HG03060 (cell line): ENCODE results near the gene FAM209B.
"Not testable (repeated sequence)": the region's sequence is repeated elsewhere in the genome, so short reads cannot be mapped to it uniquely, and the experiment has no call there.

Experiments
- ATAC-seq: cut with Tn5 transposase; IDR thresholded peaks from one replicate; pipeline ENCODE4 v1.9.1; 2021; ENCODE audit warnings: low read depth, moderate number of reproducible peaks; ENCODE audit not compliant: unreplicated experiment

Gene FAM209B, protein sequence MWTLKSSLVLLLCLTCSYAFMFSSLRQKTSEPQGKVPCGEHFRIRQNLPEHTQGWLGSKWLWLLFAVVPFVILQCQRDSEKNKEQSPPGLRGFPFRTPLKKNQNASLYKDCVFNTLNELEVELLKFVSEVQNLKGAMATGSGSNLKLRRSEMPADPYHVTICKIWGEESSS

DNA sequence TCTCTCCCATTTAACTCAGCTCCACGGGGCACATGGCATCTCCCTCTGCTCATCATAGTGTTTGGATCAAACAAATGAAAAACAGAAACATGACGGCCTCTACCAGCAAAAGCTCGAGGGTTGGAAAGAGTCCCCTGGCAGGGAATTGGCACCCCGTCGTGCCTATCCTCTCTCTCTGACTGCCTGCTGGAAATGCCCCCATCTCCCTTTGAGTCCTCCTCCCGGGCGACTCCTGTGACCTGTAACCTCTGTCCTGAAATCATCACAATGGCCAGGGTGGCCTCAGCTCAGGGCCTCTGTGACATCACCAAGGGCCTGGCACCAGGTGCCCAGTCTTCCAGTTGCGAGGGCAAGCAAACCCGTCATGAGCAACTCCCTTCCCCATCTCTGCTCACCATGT, at the start of gene FAM209B:
Gene FAM209B, plus strand, starts transcription at position 301 of the 400 bp plus-strand sequence. Its CDS starts 96 bp downstream, at position 397.
- not testable (repeated sequence) for ATAC-seq

DNA sequence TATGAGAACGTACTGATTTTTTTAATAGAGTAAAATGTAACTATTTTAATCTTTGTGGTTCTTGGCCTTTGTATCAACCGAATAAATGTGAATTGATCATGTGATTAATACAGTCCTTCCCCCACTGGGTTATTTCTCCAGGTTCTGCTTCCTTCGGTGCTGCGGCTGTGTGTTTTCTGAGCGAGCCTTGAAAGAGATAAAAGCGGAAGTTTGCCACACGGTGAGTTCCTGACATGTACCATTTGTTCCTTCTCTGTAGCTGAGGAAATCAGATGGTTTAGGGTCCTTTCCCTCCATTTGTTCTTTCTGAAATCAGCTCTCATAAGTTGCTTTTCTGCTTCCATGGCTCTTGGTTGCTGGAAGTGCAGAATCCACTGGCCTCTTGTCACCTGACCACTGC, 49.1 kb upstream of the FAM209B start:
- ATAC-seq = no peak

DNA sequence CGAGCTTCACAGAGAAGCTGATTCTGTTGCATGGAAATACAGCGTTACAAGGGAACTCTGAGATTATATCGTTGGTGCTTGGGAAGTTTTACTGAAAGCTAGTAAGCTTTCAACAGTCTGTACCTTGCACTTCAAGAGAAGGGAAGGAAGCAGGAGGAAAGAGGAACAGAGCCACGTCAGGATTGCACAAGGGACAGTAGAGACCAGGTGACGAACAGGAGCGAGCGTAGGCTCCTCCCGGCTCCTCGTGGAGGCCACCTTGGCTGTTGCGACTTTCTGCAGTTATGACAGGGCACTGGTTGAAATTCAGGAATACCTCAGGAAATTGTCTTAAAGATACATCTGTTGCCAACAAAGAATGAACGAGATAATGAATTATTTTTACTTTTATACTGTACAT, 45.8 kb upstream of the FAM209B start:
- no peak for ATAC-seq

DNA sequence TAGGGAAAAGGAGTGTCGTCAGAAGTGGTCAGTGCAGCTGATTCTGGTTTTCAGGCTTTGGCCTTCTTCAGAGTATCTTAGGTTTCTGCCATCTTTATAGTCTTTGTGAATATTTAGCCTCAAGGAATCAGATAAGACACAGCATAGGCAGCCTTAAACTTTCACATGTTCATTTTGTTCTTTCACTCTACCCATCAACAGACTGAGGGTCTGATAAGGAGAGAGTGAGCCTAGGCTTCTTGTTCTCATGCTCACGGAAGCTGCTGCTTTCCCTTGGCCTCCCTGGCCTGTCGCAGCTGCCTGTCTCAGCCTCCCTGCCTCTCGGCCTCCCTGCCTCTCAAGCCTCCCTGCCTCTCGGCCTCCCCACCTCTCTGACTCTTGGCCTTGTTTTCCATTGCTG, 44.5 kb upstream of the FAM209B start:
- ATAC-seq = no peak

DNA sequence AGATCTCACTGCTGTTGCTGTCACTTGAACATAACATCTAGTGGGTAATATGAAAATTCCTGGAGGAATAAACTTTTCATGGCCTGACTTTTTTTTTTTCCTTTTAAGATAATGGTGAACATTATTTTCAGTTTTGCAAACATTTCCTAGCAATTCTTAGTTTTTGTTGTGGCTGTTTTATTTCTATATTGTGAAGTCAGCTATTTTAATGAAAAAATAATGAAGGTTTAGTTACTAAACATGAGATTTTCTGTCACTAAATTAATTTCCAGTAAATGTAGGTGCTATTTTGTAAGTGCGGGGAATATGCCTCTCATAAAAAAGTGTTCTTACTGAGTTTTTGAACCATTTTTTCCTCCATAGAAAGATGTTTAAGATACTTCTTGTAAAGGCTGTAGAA, 31.9 kb upstream of the FAM209B start:
- ATAC-seq = no peak

DNA sequence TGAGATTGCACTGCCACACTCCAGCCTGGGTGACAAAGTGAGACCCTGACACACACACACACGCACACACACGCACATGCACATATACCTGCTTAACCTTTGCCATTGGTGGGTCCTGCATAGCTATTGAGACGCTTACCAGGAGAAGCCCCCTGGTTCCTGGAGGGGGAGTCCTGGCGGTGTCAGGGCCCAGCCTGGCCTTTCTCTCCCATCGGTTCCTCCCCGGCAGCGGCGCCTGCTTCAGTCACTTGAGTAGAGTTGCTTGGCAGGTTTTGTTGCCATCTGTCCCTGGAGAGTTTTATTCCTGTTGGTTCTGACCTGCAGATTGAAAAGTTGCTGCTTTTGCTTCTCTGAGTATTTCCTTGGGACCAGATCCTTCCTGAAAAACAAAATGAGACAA, 29.1 kb upstream of the FAM209B start:
- ATAC-seq = no peak

GRCh38 chr20:56504373-56505005, 28.6 kb upstream of the FAM209B start:
- ATAC-seq = no peak

- ATAC-seq = no peak
Observed at GRCh38 chr20:56506103-56506502, 26.9 kb upstream of the FAM209B start.

- ATAC-seq = no peak
Observed at GRCh38 chr20:56511926-56512325, 21.1 kb upstream of the FAM209B start.

GRCh38 chr20:56513161-56514150, 19.6 kb upstream of the FAM209B start:
- no peak for ATAC-seq

DNA sequence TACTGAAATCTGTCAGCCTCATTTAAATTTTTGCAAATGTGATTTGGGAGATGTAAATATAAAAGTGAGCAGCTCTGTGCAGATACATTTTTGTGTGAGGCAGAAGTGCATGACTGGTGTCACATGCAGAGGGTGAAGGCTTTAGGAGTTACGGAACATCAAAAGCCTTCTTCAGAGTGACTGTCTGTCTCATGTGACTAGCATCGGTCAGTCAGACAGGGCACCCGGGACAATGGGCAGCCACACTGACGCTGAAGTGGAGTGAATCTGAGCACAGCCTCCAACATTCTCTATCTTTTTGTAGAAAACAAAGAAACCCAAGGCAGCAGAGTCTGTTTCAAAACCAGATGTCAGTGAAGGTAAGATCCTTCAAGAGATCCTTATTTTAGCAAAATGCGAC, 16.4 kb upstream of the FAM209B start:
- ATAC-seq = no peak

- ATAC-seq = no peak
Observed at GRCh38 chr20:56517211-56517610, 15.8 kb upstream of the FAM209B start.

GRCh38 chr20:56517641-56518040, 15.4 kb upstream of the FAM209B start:
- ATAC-seq = no peak

GRCh38 chr20:56518126-56518525, 14.9 kb upstream of the FAM209B start:
- no peak for ATAC-seq

DNA sequence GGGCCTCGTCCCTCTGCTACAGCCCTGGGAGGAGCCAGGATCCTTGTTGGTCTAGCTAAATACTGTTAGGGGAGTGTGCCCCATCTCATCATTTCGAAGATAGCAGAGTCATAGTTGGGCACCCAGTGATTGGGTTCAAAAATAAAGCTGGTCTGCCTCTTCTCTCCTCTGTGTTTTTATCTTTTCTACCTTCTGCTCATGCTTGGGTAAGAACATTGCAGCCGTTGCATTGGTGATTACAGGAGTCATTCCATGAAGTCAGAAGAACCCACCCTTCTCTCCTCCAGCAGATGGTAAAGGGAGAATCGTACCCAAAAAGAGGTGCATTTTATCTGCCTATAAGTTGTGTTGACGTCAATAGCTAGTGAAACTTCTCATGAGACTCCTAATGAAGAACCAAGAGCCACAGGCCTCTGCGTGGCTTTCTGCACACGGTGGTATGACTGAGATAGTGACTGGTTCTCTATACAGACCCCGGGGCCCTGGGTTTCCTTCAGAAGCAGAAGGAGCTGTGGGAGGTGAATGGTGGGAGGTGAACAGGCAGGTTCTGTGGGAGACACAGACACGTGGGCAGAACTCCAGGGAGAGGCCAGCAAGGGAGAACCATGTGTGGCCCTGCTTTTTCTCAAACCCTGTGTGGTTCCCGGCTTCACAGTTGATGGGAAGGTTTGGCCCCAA, 14.2 kb upstream of the FAM209B start:
- no peak for ATAC-seq

DNA sequence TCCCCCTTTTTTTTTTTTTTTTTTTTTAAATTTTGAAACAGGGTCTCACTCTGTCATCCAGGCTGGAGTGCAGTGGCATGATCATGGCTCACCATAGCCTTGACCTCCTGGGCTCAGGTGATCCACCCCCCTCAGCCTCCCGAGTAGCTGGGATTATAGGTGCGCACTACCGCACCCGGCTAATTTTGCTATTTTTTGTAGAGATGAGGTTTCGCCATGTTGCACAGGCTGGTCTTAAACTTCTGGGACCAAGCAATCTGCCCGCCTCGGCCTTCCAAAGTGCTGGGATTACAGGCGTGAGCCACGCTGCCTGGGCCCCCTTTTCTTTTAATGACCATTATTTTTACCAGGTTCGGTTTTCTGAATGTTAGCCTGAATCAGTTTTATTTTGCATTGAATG, 13.5 kb upstream of the FAM209B start:
- no peak for ATAC-seq

DNA sequence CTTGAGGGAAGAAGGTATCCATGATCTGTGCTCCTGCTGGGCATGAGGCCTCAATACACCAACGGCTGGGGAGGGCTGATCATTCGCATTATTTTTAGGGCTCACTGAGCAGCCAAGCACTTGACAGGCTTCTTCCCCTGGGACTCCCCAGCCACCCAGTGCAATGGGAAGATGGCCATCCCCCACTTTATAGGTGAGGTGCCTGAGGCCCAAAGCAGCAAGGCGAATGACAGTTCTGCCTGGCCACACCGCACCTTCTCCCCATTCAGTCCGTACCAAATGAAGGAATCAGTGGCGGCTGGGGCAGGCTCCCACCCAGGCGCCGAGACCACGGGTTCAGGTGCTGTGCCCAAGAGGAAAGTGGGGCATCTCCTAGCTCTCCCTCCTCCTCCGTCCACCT, 12.9 kb upstream of the FAM209B start:
- ATAC-seq = no peak

DNA sequence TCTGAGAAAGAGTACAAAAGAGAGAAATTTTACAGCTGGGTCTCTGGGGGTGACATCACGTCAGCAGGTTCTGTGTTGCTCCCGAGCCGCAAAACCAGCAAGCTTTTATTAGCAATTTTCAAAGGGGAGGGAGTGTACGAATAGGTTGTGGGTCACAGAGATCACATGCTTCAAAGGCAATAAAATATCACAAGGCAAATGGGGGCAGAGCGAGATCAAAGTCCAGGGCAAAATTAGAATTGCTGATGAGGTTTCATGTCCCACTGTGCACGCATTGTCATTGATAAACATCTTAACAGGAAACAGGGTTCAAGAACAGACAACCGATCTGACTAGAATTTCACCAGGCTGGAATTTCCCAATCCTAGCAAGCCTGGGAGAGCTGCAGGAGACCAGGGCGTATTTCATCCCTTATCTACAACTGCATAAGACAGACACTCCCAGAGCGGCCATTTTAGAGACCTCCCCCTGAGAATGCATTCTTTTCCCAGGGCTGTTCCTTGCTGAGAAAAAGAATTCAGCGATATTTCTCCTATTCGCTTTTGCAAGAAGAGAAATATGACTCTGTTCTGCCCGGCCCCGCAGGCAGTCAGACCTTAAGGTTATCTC, 12.2 kb upstream of the FAM209B start:
- not testable (repeated sequence) for ATAC-seq

DNA sequence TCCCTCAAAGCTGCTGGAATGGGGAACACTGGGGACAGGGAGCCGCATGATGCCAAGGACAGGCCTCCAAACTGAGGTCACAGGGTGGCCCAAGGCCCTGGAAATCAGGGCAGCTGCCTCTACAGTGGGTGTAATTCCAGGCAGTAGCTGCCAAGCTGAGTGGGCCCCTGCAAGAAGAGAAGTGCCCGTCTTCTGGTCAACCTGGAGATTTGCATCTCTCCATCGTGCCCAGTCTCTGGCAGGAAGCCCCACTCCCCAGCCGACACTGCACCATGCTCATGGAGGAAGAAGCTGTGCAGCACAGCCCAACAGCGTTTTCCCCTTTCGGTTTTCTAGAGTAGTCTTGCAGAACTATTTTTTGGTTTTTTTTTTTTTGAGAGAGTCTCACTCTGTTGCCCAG, 10.7 kb upstream of the FAM209B start:
- no peak for ATAC-seq

DNA sequence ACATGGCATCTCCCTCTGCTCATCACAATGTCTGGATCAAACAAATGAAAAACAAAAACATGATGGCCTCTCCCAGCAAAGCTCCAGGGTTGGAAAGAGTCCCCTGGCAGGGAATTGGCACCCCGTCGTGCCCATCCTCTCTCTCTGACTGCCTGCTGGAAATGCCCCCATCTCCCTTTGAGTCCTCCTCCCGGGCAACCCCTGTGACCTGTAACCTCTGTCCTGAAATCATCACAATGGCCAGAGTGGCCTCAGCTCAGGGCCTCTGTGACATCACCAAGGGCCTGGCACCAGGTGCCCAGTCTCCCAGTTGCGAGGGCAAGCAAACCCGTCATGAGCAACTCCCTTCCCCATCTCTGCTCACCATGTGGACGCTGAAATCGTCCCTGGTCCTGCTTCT, 8.6 kb upstream of the FAM209B start, which contains the start of gene FAM209A:
Gene FAM209A, plus strand, starts transcription at position 301 of the 400 bp plus-strand sequence. Its CDS starts 65 bp downstream, at position 366.
- not testable (repeated sequence) for ATAC-seq
